ENCODE measurements around the gene IMMP2L.

Gene IMMP2L

GRCh38 chr7:110835849-110836248, 726.4 kb downstream of the IMMP2L start:
- DNase-seq = no peak

GRCh38 chr7:110835218-110835617, 727.1 kb downstream of the IMMP2L start:
- peak in 2 of 6 experiments; percentile 29 to 41 for DNase-seq

DNA sequence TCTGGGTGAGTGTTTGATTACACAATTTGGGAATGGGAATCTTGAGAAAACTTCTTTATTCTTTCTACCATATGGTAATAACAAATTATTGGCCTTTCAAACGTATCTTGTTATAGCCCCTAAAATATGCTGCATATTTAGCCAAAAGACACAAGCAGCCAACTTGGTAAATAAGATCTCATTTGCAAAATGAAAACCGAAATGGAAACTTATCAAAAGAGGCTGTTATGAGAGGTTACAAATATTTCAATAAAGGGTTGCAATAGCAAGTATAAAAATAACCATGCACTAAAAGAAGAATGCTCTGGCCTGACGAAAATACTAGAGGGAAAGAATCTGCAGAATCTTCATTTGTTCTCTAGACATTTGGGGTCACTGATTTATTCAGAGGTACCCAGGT, 730.9 kb downstream of the IMMP2L start:
- DNase-seq = no peak

DNA sequence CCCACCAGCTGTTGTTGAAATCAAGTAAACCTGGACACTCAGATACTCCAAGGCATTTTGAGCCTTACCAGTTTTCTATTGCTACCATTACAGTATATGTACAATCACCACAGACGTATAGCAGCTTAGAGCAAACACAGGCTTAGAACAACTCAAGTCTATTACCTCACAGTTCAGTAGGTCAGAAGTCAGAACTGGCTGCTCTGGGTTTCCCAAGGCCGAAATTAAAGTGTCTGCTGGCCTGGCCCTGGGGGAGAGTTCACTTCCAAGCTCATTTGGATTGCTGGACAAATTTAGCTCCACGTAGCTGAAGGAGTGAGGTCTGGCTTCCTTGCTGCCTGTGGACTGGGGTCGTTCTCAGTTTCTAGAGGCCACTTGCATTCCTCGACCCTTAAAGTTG, 731.5 kb downstream of the IMMP2L start:
- no peak for DNase-seq

DNA sequence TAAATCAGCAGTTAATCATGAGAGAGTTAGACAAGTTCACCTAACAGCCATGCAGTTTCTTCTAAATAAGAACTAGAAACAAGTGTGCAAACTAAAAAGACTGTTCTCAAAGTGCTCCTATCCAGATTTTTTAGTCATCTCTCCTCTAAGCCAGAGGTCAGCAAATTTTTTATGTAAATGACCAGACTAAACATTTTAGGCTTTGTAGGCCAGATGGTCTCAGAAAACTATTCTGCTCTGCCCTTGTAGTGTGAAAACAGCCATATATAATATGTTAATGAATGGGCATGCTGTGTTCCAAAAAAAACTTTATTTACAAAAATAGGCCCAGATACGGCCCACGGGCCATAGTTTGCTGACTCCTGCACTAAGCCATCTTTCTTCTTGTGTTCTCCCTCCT, 734.4 kb downstream of the IMMP2L start:
- DNase-seq = no peak

GRCh38 chr7:110827287-110827855, 734.9 kb downstream of the IMMP2L start:
- no peak for DNase-seq

GRCh38 chr7:110813986-110814385, 748.3 kb downstream of the IMMP2L start:
- no peak for DNase-seq

GRCh38 chr7:110809832-110810231, 752.5 kb downstream of the IMMP2L start:
- no peak for DNase-seq

DNA sequence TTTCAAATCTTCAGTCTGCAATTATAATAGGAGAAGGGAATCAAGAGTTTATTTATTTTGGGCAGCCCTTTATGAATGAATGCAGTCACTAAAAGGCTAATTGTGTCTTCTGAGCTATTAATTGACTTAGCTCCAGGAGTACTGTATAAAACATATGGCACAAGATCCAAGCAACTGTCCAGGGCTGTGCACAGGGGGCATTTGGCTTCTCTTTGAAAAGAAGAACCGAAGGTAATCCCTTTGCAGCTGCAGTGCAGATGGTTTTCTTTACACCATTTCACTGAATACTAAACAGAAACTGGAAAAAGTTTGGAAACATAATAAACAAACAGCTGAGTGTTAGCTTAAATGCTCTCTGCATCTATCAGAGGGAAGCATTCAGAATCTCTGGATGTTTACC, 753.9 kb downstream of the IMMP2L start:
- no peak for DNase-seq

GRCh38 chr7:110804501-110804900, 757.8 kb downstream of the IMMP2L start:
- DNase-seq = no peak

DNA sequence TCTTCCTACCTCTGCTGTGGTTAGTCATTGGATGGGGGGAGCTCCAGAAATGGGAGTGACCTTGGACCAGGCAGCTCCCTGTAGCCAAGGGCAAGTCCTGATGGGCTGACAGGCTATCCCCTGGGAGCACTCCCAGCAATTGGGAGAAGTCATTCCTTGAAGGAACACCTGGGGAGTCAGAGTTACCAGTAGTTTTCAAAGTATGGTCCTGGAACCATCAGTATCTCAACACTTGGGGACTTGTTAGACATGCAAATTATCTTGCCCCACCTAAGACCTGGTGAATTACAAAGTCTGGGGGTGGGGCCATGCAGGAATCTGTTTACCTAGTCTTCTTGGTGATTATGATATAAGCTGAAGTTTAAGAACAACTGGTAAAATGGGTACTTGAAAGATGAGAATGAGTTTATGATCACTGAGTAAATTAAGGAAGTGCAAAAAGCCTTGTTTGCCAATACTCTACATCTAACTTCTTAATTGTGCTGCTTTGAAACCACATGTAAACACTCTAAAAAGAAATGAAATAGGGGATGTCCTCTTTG, 758.6 kb downstream of the IMMP2L start:
- no peak for DNase-seq

DNA sequence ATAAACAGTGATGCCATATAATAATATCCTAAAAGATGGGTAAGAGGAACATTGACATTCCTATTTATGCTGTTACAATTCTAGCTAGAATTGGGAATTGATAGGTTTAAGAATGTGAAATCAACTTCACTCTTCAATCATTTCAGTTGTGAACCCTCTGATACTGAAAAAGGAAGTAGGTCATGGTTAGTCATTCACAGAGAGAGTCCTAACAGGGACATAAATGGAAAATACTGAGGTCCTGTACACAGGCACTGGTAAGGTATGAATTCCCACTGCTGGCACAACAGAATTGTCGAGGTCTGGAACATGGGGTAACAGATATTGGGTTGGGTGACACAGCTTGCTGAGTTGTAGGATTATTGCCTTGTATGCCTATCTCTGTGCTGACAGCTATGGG, 760.8 kb downstream of the IMMP2L start:
- no peak for DNase-seq

DNA sequence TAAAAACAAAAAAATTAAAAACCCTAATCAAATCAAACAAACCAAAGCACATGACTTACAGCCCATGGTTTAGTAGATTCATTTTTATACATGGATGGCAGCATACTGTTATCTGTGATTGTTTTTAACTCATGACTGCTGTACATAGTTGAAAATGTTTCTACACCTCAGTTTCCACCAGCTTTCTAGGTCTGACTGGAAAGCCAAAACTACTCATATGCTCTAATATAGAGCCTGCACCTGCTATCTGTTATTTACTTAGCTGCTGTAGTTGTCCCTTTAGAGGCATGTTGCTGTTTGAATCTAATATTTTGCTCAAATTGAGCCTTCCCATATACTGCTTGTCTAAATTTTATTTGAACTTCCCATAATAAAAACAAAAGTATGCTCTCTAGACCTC, 761.3 kb downstream of the IMMP2L start:
- no peak for DNase-seq

DNA sequence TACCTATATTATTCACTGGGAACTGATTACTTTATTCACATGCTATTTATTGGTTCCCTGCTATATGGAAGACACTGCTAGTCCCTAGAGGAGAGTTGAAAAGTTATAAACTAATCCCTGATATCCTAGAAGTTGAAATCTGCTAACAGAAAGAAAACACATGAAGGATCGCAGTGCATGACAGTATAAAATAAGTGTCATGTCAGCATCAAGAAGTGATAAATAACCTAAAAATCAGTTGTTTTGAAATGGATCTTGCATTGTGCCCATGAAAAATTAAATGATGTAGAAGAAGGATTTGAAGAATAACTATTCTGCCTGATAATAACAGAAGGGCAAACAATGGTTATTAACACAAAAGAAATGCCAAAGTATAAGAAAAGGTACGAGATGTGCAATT, 764.6 kb downstream of the IMMP2L start:
- no peak for DNase-seq

GRCh38 chr7:110790992-110791391, 771.3 kb downstream of the IMMP2L start:
- no peak for DNase-seq

GRCh38 chr7:110786328-110786965, 775.8 kb downstream of the IMMP2L start:
- no peak for DNase-seq

- DNase-seq = no peak
Observed at GRCh38 chr7:110784749-110785148, 777.5 kb downstream of the IMMP2L start.

DNA sequence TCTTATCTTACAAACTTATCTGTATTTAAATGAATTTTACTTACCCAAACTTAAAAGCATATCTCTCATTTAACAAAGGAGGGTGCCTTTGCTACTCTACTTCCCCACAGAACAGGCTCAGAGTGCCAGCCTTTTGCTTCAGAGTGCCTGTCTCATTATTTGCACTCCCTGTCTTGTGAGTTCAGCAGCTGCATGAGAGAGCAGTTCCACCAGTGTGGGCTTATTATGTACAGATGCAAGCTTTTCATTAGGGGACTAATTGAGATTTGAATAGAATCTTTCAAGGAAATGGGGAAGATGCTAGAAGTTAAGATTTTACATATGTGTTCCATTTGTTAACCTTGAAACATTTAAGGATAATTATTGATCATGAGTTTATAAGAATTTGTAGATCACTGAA, 781.6 kb downstream of the IMMP2L start:
- DNase-seq = no peak

GRCh38 chr7:110779339-110779738, 783.0 kb downstream of the IMMP2L start:
- no peak for DNase-seq

DNA sequence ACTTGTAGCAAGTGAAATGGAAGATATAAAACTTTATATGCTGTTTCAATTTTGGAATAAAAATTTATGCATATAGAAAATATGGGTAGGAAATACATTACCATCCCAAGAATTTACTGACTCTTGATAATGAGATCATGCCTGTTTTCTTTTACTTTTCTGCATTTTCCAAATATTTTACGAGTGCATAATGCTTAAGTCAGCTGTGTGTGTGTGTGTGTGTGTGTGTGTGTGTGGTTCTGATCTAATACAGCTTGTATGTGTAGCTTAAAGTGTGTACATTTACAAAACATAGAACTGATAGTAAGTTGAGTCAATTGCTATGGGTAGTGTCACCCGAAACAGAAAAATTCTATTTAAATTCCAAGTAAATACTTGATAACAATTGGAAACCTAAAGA, 787.2 kb downstream of the IMMP2L start:
- DNase-seq = no peak

DNA sequence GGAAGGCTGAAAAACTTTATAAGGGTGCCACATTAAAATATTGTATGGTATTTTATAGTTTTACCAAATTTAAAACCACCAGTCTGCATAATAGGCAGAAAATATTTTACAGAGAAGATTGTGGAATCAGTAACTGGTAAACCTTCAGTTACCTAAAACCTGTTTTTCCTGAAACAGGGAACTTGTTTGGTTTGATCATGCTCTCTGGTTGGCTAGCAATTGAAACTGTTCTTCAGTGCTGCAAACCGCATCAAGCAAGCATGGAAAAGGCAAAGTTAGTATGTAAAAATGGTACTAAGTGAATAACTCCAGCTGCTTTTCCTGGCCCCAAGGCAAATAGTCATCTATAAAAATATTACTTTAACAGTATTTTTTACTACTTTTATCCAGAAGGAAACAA, 788.2 kb downstream of the IMMP2L start:
- no peak for DNase-seq

- DNase-seq = no peak
Observed at GRCh38 chr7:110772615-110773014, 789.7 kb downstream of the IMMP2L start.

DNA sequence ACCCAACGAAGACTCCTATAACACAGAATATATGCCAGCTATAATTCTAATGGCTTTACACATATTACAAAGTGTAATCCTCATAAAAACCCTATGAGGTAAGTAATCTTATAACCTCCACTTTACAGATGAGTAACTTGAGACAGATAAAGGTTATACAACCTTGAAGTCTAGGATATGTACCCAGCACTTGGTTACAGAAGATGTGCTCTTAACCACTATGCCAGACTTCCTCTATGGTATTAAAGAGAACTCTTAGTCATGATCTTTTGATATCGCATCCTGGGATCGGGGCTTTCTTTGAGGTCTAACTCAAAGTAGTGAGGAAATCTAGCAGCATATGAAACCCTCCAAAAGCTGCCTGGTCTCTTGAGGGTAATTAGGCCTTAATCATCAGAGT, 790.6 kb downstream of the IMMP2L start:
- no peak for DNase-seq

DNA sequence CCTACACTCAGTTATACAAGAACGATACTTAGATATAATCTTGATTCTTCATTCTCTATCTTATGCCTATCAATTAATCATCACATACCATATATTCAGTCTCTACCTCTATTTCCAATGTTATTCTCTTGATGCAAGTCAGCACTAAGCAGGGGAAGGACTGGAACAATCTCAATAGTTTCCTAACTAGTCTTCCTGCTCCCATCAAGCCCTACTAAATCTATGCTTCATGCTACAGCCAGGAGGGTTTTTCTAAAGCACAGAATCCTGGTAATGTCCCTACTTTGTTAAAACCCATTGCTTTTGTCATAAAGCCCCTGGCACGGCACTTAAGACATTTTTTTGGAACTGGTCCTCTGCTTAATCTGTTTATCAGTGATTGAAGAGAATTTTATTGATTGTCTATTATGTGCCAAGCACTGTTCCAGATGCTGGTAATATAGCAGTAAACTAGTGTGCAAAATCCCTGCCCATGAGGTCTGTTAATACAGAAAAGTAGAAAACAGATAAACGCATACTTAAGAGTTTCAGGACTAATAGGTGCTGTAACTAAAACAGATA, 794.7 kb downstream of the IMMP2L start:
- no peak for DNase-seq

- DNase-seq = no peak
Observed at GRCh38 chr7:110766864-110767263, 795.4 kb downstream of the IMMP2L start.

Data from stimulated activated naive CD4-positive, alpha-beta T cell (primary cell).